ENCODE data around the gene PIGBOS1. TPM values are rescaled to one million over a fixed set of nuclear protein-coding genes. Genes with fewer than 3 reads are reported as not detected.

PIGBOS1 gene
- total RNA-seq, 1 donor from 2014 or later: 12.3 TPM

DNA sequence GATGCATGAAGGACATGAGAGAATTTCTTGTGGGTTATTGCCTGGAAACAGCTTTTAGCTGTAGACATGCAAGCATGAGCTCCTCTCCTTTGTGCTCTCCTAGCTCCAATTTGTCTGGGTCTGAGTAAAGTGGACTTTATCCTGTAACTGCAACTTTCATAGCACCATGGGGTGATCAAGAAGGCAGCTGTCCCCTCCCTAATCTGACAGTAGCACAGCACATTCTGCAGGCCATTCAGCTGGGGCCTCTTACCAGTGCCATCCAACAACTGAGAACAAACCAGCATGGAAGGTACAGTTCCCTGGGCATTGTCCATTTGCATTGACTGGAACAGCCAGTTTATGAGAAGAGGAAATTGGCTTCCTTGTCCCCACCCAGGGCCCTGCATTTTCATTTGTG lies 21.6 kb downstream of the PIGBOS1 start:
- H3K36me3 Mint-ChIP-seq: peaks cover 2% of the 10 kb centered on the region
- no peak overlapping the region for H3K9ac ChIP-seq
- no peak overlapping the region for H2AFZ ChIP-seq (replicated peaks)
- TF ChIP-seq EZH2 (IDR thresholded peaks at IDR 0.05) (no peak), EZH2phosphoT487 (IDR thresholded peaks at IDR 0.05) (no peak)
- TF ChIP-seq, protein P1, sequence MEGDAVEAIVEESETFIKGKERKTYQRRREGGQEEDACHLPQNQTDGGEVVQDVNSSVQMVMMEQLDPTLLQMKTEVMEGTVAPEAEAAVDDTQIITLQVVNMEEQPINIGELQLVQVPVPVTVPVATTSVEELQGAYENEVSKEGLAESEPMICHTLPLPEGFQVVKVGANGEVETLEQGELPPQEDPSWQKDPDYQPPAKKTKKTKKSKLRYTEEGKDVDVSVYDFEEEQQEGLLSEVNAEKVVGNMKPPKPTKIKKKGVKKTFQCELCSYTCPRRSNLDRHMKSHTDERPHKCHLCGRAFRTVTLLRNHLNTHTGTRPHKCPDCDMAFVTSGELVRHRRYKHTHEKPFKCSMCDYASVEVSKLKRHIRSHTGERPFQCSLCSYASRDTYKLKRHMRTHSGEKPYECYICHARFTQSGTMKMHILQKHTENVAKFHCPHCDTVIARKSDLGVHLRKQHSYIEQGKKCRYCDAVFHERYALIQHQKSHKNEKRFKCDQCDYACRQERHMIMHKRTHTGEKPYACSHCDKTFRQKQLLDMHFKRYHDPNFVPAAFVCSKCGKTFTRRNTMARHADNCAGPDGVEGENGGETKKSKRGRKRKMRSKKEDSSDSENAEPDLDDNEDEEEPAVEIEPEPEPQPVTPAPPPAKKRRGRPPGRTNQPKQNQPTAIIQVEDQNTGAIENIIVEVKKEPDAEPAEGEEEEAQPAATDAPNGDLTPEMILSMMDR (IDR thresholded peaks at IDR 0.05): no peak
- no peak overlapping the region for H3K27ac Mint-ChIP-seq
- no peaks in the 10 kb centered on the region for H3K79me2 ChIP-seq (ENCODE audit: low read depth)
- no peak overlapping the region for H3K4me3 ChIP-seq
- no peaks in the 10 kb centered on the region for H3K4me1 ChIP-seq
- no peak overlapping the region for H3K4me3 Mint-ChIP-seq
- no peaks in the 10 kb centered on the region for H3K27me3 ChIP-seq
- no peaks in the 10 kb centered on the region for H3K9me3 ChIP-seq (ENCODE audit: low read depth)
- H3K4me1 Mint-ChIP-seq: peaks cover 2% of the 10 kb centered on the region
- no peak overlapping the region for H3K27ac ChIP-seq
- DNase-seq (ENCODE audit: low spot score): no peak
- H3K9me3 Mint-ChIP-seq: peaks cover 7% of the 10 kb centered on the region
- no peaks in the 10 kb centered on the region for H3F3A ChIP-seq (ENCODE audit: low read depth)
- no peaks in the 10 kb centered on the region for H4K20me1 ChIP-seq (ENCODE audit: low read depth)
- no peaks in the 10 kb centered on the region for H3K36me3 ChIP-seq
- no peak overlapping the region for H3K4me2 ChIP-seq
- no peaks in the 10 kb centered on the region for H3K27me3 Mint-ChIP-seq (ENCODE audit: insufficient read depth, low read depth)

DNA sequence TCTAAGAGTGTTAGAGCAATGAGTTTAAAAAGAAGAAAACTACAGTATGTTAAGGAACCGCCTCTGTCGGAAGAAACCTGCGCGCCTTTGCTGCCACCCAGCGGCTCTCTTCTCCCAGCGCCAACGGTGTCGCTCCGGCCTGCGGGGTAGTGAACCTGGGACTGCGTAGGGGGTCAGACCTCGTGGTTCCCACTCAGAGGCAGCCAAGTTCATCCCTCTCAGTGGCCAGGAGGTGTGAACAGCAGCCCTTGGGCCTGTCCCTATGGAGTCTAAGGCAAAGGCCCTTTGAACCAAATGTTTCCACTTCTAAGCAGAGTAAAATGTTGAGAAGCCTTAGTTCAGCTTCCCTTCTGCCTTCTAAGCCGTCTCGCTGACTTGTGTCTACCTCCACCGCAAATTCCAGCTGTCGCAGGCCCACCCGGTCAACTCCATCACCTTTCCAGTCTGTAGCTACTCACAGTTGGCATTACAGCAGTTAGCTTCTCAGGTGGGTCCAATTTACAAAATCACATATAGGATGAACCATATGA lies 28.3 kb downstream of the PIGBOS1 start:
- Mint-ChIP-seq H3K27me3 (ENCODE audit: insufficient read depth, low read depth) (peaks cover 2% of the 10 kb centered on the region), H3K27ac (peak overlapping the region; percentile 43), H3K4me1 (peaks cover 8% of the 10 kb centered on the region), H3K4me3 (peak overlapping the region; percentile 86), H3K9me3 (no peaks in the 10 kb centered on the region), H3K36me3 (no peaks in the 10 kb centered on the region)
- DNase-seq (ENCODE audit: low spot score): peak; percentile 78
- Histone ChIP-seq H3K27me3 (peaks cover 17% of the 10 kb centered on the region), H3K9ac (no peak overlapping the region), H3K9me3 (ENCODE audit: low read depth) (no peaks in the 10 kb centered on the region), H3K36me3 (no peaks in the 10 kb centered on the region), H3K4me2 (peak overlapping the region; percentile 82), H3K79me2 (ENCODE audit: low read depth) (no peaks in the 10 kb centered on the region), H3K27ac (no peak overlapping the region), H3K4me3 (peak overlapping the region; percentile 84), H3K4me1 (no peaks in the 10 kb centered on the region), H4K20me1 (ENCODE audit: low read depth) (no peaks in the 10 kb centered on the region), H2AFZ (replicated peaks) (peak overlapping the region; percentile 91), H3F3A (ENCODE audit: low read depth) (peaks cover 7% of the 10 kb centered on the region)
- TF ChIP-seq, protein P1 (IDR thresholded peaks at IDR 0.05): peak; percentile 86
- TF ChIP-seq EZH2phosphoT487 (IDR thresholded peaks at IDR 0.05) (no peak), EZH2 (IDR thresholded peaks at IDR 0.05) (no peak)

DNA sequence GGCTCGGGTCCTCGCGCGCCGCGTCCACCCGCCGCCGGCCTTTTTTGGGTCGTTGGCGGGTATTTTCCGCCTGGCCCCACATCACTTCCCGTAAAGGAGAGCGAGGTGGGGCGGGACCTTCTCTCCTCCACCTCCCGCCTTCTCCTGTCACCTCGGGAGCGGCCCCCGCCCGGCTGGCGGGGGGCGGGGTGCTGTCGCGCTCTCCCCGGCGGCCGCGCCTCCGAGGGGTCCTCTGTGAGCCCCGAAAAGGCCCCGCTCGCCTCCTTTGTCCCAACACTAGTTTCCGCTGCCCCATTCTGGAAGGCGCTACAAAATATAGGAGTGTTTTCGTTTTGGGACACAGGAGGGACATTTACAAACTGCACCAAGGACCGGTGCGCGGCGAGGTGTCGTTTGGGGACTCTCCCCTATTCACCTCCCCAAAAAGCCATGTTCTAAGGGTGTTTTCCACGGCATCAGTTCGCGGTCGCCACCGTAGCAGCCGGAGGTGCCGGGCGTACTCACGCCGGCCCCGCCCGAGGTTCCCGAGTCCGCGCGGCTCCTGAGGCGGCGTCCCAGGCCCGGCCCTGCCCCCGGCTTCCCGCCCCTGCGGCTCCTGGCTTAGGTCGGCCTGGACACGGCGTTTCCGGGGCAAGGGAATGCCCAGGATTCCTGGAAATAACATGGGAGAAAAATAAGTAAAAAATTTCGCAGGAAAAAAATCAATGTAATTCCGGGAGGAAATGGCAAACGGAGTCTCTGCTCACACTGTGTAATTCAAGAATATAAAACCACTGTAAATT lies 29.0 kb downstream of the PIGBOS1 start, which contains the start of gene RAB27A:
Gene RAB27A, minus strand, starts transcription at position 68 of the 782 bp plus-strand sequence. CDS start 54,879 bp downstream, outside the sequence.
- Mint-ChIP-seq H3K36me3 (no peaks in the 10 kb centered on the region), H3K27ac (peak within 1 kb of the TSS; percentile 43), H3K9me3 (no peaks in the 10 kb centered on the region), H3K27me3 (ENCODE audit: insufficient read depth, low read depth) (peaks cover 2% of the 10 kb centered on the region), H3K4me3 (peak within 1 kb of the TSS; percentile 88), H3K4me1 (peaks cover 8% of the 10 kb centered on the region)
- H3K36me3 ChIP-seq: no peaks in the 10 kb centered on the region
- no peaks in the 10 kb centered on the region for H3K9me3 ChIP-seq (ENCODE audit: low read depth)
- H3K4me1 ChIP-seq: no peaks in the 10 kb centered on the region
- H3K4me3 ChIP-seq: peak within 1 kb of the TSS; percentile 84
- peak within 1 kb of the TSS; percentile 91 for H2AFZ ChIP-seq (replicated peaks)
- no peaks in the 10 kb centered on the region for H4K20me1 ChIP-seq (ENCODE audit: low read depth)
- no peak within 1 kb of the TSS for H3K27ac ChIP-seq
- peak; percentile 88 for DNase-seq (ENCODE audit: low spot score)
- TF ChIP-seq EZH2phosphoT487 (IDR thresholded peaks at IDR 0.05): no peak
- TF ChIP-seq, protein P1 (IDR thresholded peaks at IDR 0.05): no peak
- TF ChIP-seq EZH2 (IDR thresholded peaks at IDR 0.05): no peak
- peak within 1 kb of the TSS; percentile 28 for H3K9ac ChIP-seq
- peaks cover 17% of the 10 kb centered on the region for H3K27me3 ChIP-seq
- peak within 1 kb of the TSS; percentile 82 for H3K4me2 ChIP-seq
- peaks cover 7% of the 10 kb centered on the region for H3F3A ChIP-seq (ENCODE audit: low read depth)
- no peaks in the 10 kb centered on the region for H3K79me2 ChIP-seq (ENCODE audit: low read depth)

Data from neural progenitor cell (in vitro differentiated cells).